Breast epithelium (tissue), 4 donors: ENCODE measurements around the gene GALNT2. TPM values are rescaled to one million over a fixed set of nuclear protein-coding genes. Genes with fewer than 3 reads are reported as not detected.
A peak's percentile ranks its signal among the peaks of the same experiment; 100 is the strongest.

Source experiments
- DNase-seq, 2 donors: peaks; one replicate each; pipeline ENCODE4 v3.0.0-alpha.2; 2019; ENCODE audit warnings: low spot score in 2 of 2
- H3K27ac ChIP-seq, 2 donors: fragments of 200-600 bp; sonication (generic) in 1 of 2; one replicate each; pipeline ENCODE4 v1.5.1; 2016 to 2019; ENCODE audit warnings: mild to moderate bottlenecking in 1 of 2
- H3K27me3 ChIP-seq, 2 donors: fragments of 200-600 bp; sonication (generic) in 1 of 2; one replicate each; pipeline versions ENCODE4 v1.5.1 to v1.6.0; 2017 to 2019; ENCODE audit warnings: control low read depth in 1 of 2, mild to moderate bottlenecking in 1 of 2
- H3K36me3 ChIP-seq: fragments of 200-600 bp; one replicate; pipeline ENCODE4 v1.5.1; 2019
- H3K4me1 ChIP-seq, 2 donors: fragments of 200-600 bp; sonication (generic); one replicate each; pipeline ENCODE4 v1.5.1; 2016 to 2019; ENCODE audit warnings: control low read depth in 1 of 2
- H3K4me3 ChIP-seq, 3 donors: fragments of 200-600 bp; sonication (generic); 1 replicate in 2 of 3; 2 replicates in 1 of 3; pipeline ENCODE4 v1.5.1; 2016 to 2019; ENCODE audit warnings: mild to moderate bottlenecking in 3 of 3, moderate library complexity in 2 of 3
- H3K9me3 ChIP-seq, 2 donors: fragments of 200-600 bp; sonication (generic) in 1 of 2; one replicate each; pipeline ENCODE4 v1.5.1; 2016 to 2019; ENCODE audit warnings: control low read depth in 1 of 2
- CTCF ChIP-seq, 3 donors: fragments of 450-650 bp; IDR thresholded peaks; one replicate each; pipeline ENCODE4 v1.5.1; 2016 to 2017; ENCODE audit warnings: antibody characterized with exemption in 3 of 3, mild to moderate bottlenecking in 3 of 3, moderate library complexity in 3 of 3
- POLR2A ChIP-seq: fragments of 450-650 bp; IDR thresholded peaks from one replicate; pipeline ENCODE4 v1.6.1; 2016; ENCODE audit warnings: antibody characterized with exemption, mild to moderate bottlenecking, moderate library complexity
- POLR2AphosphoS5 ChIP-seq, 3 donors: sonication (generic); formaldehyde crosslinking; IDR thresholded peaks; one replicate each; pipeline ENCODE4 v1.6.1; 2017; ENCODE audit warnings: antibody characterized with exemption in 3 of 3
- intact Hi-C: fragments of 100-400 bp; cut with DNase I; formaldehyde crosslinking; loops from one replicate; pipeline ENCODE4 v1.15.1; 2023; ENCODE audit warnings: low total_unique reads
- total RNA-seq, 3 donors: library from RNA; depleted of rRNA; stranded (reverse); fragments of >200 nt; gene quantifications; one replicate each; pipeline ENCODE4 v1.1.0, GENCODE V29; 2016

The GALNT2 gene
- total RNA-seq, 3 donors from 2014 or later: 27.4 to 53.0 (median 42.6) TPM

GRCh38 chr1:230156536-230156935, 89.5 kb downstream of the GALNT2 start:
- Histone ChIP-seq H3K27ac (no peak overlapping the region), H3K27me3 (no peaks in the 10 kb centered on the region), H3K36me3 (no peaks in the 10 kb centered on the region), H3K4me3 (no peak overlapping the region), H3K4me1 (no peaks in the 10 kb centered on the region), H3K9me3 (no peaks in the 10 kb centered on the region)
- DNase-seq: no peak
- TF ChIP-seq POLR2A (no peak), CTCF (IDR thresholded peaks at IDR 0.05) (no peak), POLR2AphosphoS5 (IDR thresholded peaks at IDR 0.05) (no peak)
- intact Hi-C loops: no loop called here

- no peaks in the 10 kb centered on the region for H3K36me3 ChIP-seq
- intact Hi-C loops: no loop called here
- H3K27me3 ChIP-seq: no peaks in the 10 kb centered on the region
- H3K4me3 ChIP-seq: no peak overlapping the region
- H3K27ac ChIP-seq: no peak overlapping the region
- no peaks in the 10 kb centered on the region for H3K9me3 ChIP-seq
- TF ChIP-seq CTCF (IDR thresholded peaks at IDR 0.05): no peak
- no peak for TF ChIP-seq POLR2A
- TF ChIP-seq POLR2AphosphoS5 (IDR thresholded peaks at IDR 0.05): no peak
- H3K4me1 ChIP-seq: no peaks in the 10 kb centered on the region
- no peak for DNase-seq
Measured at GRCh38 chr1:230157420-230158390, 90.7 kb downstream of the GALNT2 start.

GRCh38 chr1:230158415-230159291, 91.6 kb downstream of the GALNT2 start:
- intact Hi-C loops: loop anchor here (1.0 kb wide), 1 partner anchor 20 kb away; no protein-coding TSS in a partner anchor
- Histone ChIP-seq H3K9me3 (no peaks in the 10 kb centered on the region), H3K27ac (no peak overlapping the region), H3K4me3 (no peak overlapping the region), H3K36me3 (no peaks in the 10 kb centered on the region), H3K27me3 (no peaks in the 10 kb centered on the region), H3K4me1 (no peaks in the 10 kb centered on the region)
- TF ChIP-seq POLR2AphosphoS5 (IDR thresholded peaks at IDR 0.05): no peak
- DNase-seq: no peak

- peak overlapping the region in 1 of 2 donors; percentile 59 for H3K27ac ChIP-seq
- no peaks in the 10 kb centered on the region for H3K9me3 ChIP-seq
- H3K36me3 ChIP-seq: no peaks in the 10 kb centered on the region
- H3K4me3 ChIP-seq: no peak overlapping the region
- TF ChIP-seq POLR2AphosphoS5 (IDR thresholded peaks at IDR 0.05) (no peak), POLR2A (no peak), CTCF (IDR thresholded peaks at IDR 0.05) (no peak)
- intact Hi-C loops: loop anchor here (1.0 kb wide), 1 partner anchor 19 kb away; no protein-coding TSS in a partner anchor
- H3K4me1 ChIP-seq: no peaks in the 10 kb centered on the region
- no peak for DNase-seq
- H3K27me3 ChIP-seq: no peaks in the 10 kb centered on the region
Measured at GRCh38 chr1:230159580-230159979, 92.5 kb downstream of the GALNT2 start.

- Histone ChIP-seq H3K27me3 (no peaks in the 10 kb centered on the region), H3K36me3 (no peaks in the 10 kb centered on the region), H3K4me3 (no peak overlapping the region), H3K27ac (no peak overlapping the region), H3K9me3 (no peaks in the 10 kb centered on the region), H3K4me1 (no peaks in the 10 kb centered on the region)
- no peak for TF ChIP-seq POLR2A
- intact Hi-C loops: no loop called here
- no peak for DNase-seq
Measured at GRCh38 chr1:230160957-230161771, 94.1 kb downstream of the GALNT2 start.
